ENCODE results near the gene TADA1. TPM values are rescaled to one million over a fixed set of nuclear protein-coding genes. Genes with fewer than 3 reads are reported as not detected.
A peak's percentile ranks its signal among the peaks of the same experiment; 100 is the strongest.

TADA1 gene
- total RNA-seq, 1 experiment from 2014 or later = 5.2 TPM

GRCh38 chr1:166876540-166876838, 425 bp upstream of the TADA1 start:
- Histone ChIP-seq H3K36me3 (ENCODE audit: low read depth) (no peaks in the 10 kb centered on the region), H2AFZ (peak overlapping the region; percentile 75; the same call in 1 of the 2 replicates), H3K4me1 (replicated peaks; ENCODE audit: insufficient read depth) (peaks cover 20% of the 10 kb centered on the region), H4K20me1 (ENCODE audit: insufficient read depth) (no peaks in the 10 kb centered on the region), H3K4me3 (peak overlapping the region; percentile 61), H3F3A (ENCODE audit: insufficient read depth, low read depth) (0 out of 2 replicates have a peak, but pooled peaks cover 5% of the 10 kb centered on the region), H3K79me2 (ENCODE audit: low read depth) (peaks cover 38% of the 10 kb centered on the region), H3K27ac (no peak overlapping the region), H3K27me3 (ENCODE audit: insufficient read depth, low read depth) (no peaks in the 10 kb centered on the region), H3K4me2 (peak overlapping the region; percentile 87), H3K9me2 (ENCODE audit: insufficient read depth) (no peaks in the 10 kb centered on the region), H3K9me3 (ENCODE audit: insufficient read depth, low read depth) (no peaks in the 10 kb centered on the region)
- DNase-seq = no peak
- TF ChIP-seq CTCF (conservative IDR thresholded peaks at IDR 0.05) (peak; percentile 20; the same call in 1 of the 2 replicates), EZH2 (IDR thresholded peaks at IDR 0.05; ENCODE audit: low read depth) (no peak)
- CTCF ChIA-PET = interaction anchor here (0.6 to 1.0 kb wide), 2 partner anchors 37 to 344 kb away, joined by 3 to 8 read pairs; partner anchors contain the start of genes POGK and POU2F1
- BruUV-seq (replicated peaks) = no TSS peak
- POLR2A ChIA-PET (ENCODE audit: unreplicated experiment) = interaction anchor here (0.5 kb wide), 1 partner anchor 37 kb away, joined by 3 read pairs; the partner anchor contains the start of gene POGK
- intact Hi-C loops (cut with micrococcal nuclease; ENCODE audit: unreplicated experiment) = loop anchor here (1.0 to 10.0 kb wide), 4 partner anchors 30 to 1242 kb away; partner anchors contain the start of genes MGST3 and POGK

GRCh38 chr1:166875302-166875733, 746 bp downstream of the TADA1 start:
- no peak for DNase-seq

GRCh38 chr1:166874464-166874863, 1.6 kb downstream of the TADA1 start:
- Histone ChIP-seq H3K79me2 (ENCODE audit: low read depth) (peaks cover 50% of the 10 kb centered on the region), H3K36me3 (ENCODE audit: low read depth) (no peaks in the 10 kb centered on the region), H3K4me1 (replicated peaks; ENCODE audit: insufficient read depth) (peaks cover 20% of the 10 kb centered on the region), H3K4me2 (peak overlapping the region; percentile 82), H2AFZ (no peak overlapping the region), H3K27ac (no peak overlapping the region), H3F3A (ENCODE audit: insufficient read depth, low read depth) (0 out of 2 replicates have a peak, but pooled peaks cover 5% of the 10 kb centered on the region), H3K4me3 (no peak overlapping the region; the same call in 1 of the 2 replicates), H3K27me3 (ENCODE audit: insufficient read depth, low read depth) (no peaks in the 10 kb centered on the region), H3K9me2 (ENCODE audit: insufficient read depth) (no peaks in the 10 kb centered on the region), H3K9me3 (ENCODE audit: insufficient read depth, low read depth) (no peaks in the 10 kb centered on the region), H4K20me1 (ENCODE audit: insufficient read depth) (no peaks in the 10 kb centered on the region)
- BruUV-seq (replicated peaks) = TSS peak; percentile 29
- no peak for TF ChIP-seq EZH2 (IDR thresholded peaks at IDR 0.05; ENCODE audit: low read depth)
- TF ChIP-seq CTCF (conservative IDR thresholded peaks at IDR 0.05) = no peak
- intact Hi-C loops (cut with micrococcal nuclease; ENCODE audit: unreplicated experiment) = loop anchor here (5.0 to 10.0 kb wide), 2 partner anchors 348 to 1240 kb away; partner anchors contain the start of genes MGST3 and POU2F1
- ChIA-PET CTCF (no interaction called here), POLR2A (ENCODE audit: unreplicated experiment) (no interaction called here)
- DNase-seq = no peak

More at GRCh38 chr1:166875302-166875733, 746 bp downstream of the TADA1 start:
- Histone ChIP-seq H3K79me2 (ENCODE audit: low read depth) (peaks cover 49% of the 10 kb centered on the region), H4K20me1 (ENCODE audit: insufficient read depth) (no peaks in the 10 kb centered on the region), H3K4me1 (replicated peaks; ENCODE audit: insufficient read depth) (peaks cover 20% of the 10 kb centered on the region), H3F3A (ENCODE audit: insufficient read depth, low read depth) (0 out of 2 replicates have a peak, but pooled peaks cover 5% of the 10 kb centered on the region), H3K9me2 (ENCODE audit: insufficient read depth) (no peaks in the 10 kb centered on the region), H3K9me3 (ENCODE audit: insufficient read depth, low read depth) (no peaks in the 10 kb centered on the region), H3K27me3 (ENCODE audit: insufficient read depth, low read depth) (no peaks in the 10 kb centered on the region), H3K4me3 (peak overlapping the region; percentile 87), H3K27ac (peak overlapping the region; percentile 76), H2AFZ (peak overlapping the region; percentile 79), H3K4me2 (peak overlapping the region; percentile 82), H3K36me3 (ENCODE audit: low read depth) (no peaks in the 10 kb centered on the region)
- intact Hi-C loops (cut with micrococcal nuclease; ENCODE audit: unreplicated experiment) = loop anchor here (10.0 kb wide), 1 partner anchor 1241 kb away; the partner anchor contains the start of gene MGST3
- ChIA-PET CTCF (interaction anchor here (0.5 to 0.9 kb wide), 2 partner anchors 182 to 385 kb away, joined by 3 to 6 read pairs; no protein-coding TSS in a partner anchor), POLR2A (ENCODE audit: unreplicated experiment) (no interaction called here)
- no peak for TF ChIP-seq CTCF (conservative IDR thresholded peaks at IDR 0.05)
- TF ChIP-seq EZH2 (IDR thresholded peaks at IDR 0.05; ENCODE audit: low read depth) = no peak
- no TSS peak for BruUV-seq (replicated peaks)

Measured in PC-9 (cell line).